ENCODE results near the gene DCDC2C. TPM values are rescaled to one million over a fixed set of nuclear protein-coding genes. Genes with fewer than 3 reads are reported as not detected.

DCDC2C gene
- total RNA-seq, 4 donors from 2014 or later: not detected

DNA sequence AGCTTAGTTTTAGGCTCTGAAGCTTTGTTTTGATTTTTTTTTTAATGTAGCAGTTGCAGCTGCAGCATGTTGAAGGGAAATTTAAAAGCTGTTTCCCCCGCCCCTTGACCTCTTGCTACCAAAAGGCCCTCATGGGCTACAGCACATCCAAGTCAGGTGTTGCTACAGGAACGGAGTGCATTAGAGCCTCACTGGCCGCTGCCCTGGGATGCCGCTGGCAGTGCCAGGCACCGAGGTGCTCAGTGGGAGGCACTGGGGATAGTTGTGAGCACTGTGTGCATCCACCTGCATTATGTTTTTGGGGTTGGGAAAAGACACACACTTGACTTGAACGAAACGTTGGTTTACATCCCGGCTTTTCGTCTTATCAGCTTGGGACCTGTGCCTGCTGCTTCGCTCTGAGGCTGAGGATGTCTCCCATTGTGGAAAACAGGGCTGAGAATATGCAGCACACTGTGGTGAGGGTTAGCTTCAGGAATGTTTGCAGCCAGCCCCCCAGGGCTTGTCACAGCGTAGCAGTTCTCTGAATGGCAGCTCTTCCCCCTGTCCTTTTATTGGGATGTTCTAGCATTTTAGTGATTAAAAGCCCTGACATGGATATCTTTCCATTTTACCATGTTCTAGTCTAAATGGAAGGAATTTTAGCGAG is 24.1 kb downstream of the DCDC2C start:
- no peak for DNase-seq
- TF ChIP-seq, protein P1, sequence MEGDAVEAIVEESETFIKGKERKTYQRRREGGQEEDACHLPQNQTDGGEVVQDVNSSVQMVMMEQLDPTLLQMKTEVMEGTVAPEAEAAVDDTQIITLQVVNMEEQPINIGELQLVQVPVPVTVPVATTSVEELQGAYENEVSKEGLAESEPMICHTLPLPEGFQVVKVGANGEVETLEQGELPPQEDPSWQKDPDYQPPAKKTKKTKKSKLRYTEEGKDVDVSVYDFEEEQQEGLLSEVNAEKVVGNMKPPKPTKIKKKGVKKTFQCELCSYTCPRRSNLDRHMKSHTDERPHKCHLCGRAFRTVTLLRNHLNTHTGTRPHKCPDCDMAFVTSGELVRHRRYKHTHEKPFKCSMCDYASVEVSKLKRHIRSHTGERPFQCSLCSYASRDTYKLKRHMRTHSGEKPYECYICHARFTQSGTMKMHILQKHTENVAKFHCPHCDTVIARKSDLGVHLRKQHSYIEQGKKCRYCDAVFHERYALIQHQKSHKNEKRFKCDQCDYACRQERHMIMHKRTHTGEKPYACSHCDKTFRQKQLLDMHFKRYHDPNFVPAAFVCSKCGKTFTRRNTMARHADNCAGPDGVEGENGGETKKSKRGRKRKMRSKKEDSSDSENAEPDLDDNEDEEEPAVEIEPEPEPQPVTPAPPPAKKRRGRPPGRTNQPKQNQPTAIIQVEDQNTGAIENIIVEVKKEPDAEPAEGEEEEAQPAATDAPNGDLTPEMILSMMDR (IDR thresholded peaks at IDR 0.05): no peak
- TF ChIP-seq POLR2A (IDR thresholded peaks at IDR 0.05): no peak
- no peaks in the 10 kb centered on the region for H3K27me3 ChIP-seq
- H3K36me3 ChIP-seq: no peaks in the 10 kb centered on the region
- no peaks in the 10 kb centered on the region for H3K4me1 ChIP-seq
- no peaks in the 10 kb centered on the region for H3K9me3 ChIP-seq
- H3K27ac ChIP-seq: no peak overlapping the region
- no peak overlapping the region for H3K4me3 ChIP-seq

DNA sequence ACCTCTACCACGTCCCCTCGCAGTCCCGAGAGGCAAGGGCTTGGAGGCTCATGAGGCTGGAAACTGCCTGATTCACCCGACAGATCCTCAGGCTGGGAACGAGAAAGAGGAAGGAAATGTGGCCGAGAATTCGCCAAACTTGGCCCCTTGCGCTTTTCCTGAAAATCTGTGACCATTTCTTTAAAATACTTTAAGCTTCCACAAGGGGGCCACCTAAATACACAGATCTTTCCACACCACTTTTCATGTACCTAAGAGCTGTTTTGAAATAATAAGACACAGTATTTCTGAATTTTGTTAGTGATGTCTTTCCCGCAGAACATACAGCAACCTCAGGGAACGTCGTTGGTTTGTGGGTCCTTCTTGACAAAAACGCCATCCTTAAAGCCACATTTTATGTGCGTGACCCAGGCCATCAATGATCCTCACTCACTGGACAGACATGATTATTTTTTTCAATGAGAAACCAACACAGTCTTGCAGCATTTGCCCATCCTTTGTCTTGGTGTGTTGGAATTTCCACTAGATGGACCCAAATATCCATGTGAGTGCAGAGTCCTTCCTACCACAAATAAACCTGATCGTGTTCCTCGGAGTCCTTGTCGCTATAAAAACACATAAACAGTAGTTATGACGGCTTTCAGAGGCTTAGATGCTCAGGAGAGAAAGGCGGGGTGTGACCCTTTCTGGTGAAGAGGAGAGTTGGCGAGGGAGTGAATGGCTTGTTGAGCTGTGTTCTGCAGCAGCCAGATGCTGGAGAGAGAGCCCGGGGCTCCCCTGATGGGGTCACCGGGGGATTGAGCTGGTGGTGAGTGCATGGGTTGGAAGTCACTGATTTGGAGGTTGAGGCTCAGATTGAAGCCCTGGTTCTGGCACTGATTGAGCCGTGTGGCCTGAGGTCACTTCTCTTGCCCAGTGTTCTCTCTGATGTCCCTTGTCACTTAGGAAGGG is 25.0 kb downstream of the DCDC2C start:
- DNase-seq: no peak
- H3K27me3 ChIP-seq: no peaks in the 10 kb centered on the region
- no peaks in the 10 kb centered on the region for H3K4me1 ChIP-seq
- H3K27ac ChIP-seq: no peak overlapping the region
- no peak overlapping the region for H3K4me3 ChIP-seq
- H3K36me3 ChIP-seq: no peaks in the 10 kb centered on the region
- TF ChIP-seq, protein P1 (IDR thresholded peaks at IDR 0.05): peak; percentile 3 to 48 (median 40)
- no peak for TF ChIP-seq POLR2A (IDR thresholded peaks at IDR 0.05)
- H3K9me3 ChIP-seq: no peaks in the 10 kb centered on the region

DNA sequence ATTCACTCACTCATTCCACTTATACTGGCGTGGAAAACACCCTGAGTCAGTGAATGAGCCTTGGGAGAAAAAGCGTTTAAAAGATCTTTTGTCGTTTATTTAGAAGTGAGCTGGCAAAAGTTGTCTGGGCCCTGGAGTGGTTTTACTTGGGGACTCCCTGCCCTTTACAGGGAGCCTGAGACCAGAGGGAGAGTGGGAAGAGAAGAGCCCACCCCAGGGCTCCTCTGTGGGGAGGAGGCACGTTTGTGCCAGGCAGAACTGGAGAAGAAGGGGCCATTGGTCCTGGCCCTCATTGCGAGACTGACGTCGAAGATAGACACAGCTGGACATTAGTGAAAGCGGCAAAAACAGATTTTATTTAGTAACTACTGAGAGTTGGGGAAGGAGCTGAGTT is 25.7 kb downstream of the DCDC2C start:
- Histone ChIP-seq H3K36me3 (no peaks in the 10 kb centered on the region), H3K27me3 (no peaks in the 10 kb centered on the region), H3K4me1 (no peaks in the 10 kb centered on the region), H3K9me3 (no peaks in the 10 kb centered on the region), H3K27ac (no peak overlapping the region), H3K4me3 (no peak overlapping the region)
- TF ChIP-seq, protein P1 (IDR thresholded peaks at IDR 0.05): no peak
- no peak for TF ChIP-seq POLR2A (IDR thresholded peaks at IDR 0.05)
- no peak for DNase-seq

DNA sequence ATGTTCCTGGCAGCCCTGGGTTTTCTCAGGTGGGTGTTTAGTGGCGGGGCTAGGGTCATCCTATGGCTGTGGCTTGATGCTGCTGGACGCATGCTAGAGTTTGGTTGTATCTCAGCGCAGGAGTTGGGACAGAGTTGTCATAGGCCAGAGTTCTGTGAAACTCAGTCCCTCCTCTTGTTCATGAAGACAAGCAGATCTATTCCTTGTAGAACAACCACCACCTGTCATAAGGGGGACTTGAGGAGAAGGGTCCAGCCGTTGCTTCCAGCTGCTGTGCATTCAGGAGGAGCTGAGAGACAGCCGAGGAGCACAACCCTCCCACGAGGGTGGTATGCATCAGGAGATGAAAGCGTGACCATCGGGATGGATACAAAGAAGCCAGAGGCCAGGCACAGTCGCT is 26.4 kb downstream of the DCDC2C start:
- no peaks in the 10 kb centered on the region for H3K36me3 ChIP-seq
- H3K4me1 ChIP-seq: no peaks in the 10 kb centered on the region
- H3K27me3 ChIP-seq: no peaks in the 10 kb centered on the region
- H3K4me3 ChIP-seq: no peak overlapping the region
- H3K9me3 ChIP-seq: no peaks in the 10 kb centered on the region
- no peak for DNase-seq
- H3K27ac ChIP-seq: no peak overlapping the region
- TF ChIP-seq, protein P1 (IDR thresholded peaks at IDR 0.05): no peak
- no peak for TF ChIP-seq POLR2A (IDR thresholded peaks at IDR 0.05)

DNA sequence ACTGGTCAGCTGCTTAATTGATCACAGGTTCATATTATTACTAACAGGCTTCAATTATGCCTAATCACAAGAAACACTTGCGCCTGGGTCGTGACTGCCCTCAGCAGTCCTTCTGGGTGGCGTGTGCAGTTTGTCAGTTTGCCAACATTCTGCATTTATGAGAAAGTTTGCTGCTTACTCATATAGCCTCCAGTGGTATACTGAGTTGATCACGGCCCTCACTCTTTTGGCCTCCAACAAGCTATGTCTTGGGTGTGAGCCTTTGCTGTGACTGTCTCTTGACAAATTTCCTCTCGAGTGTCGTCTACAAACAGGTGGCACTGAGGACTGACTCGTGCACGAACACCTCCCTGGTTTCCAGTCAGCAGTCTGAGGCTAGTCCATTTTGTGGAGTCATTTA is 27.3 kb downstream of the DCDC2C start:
- TF ChIP-seq, protein P1 (IDR thresholded peaks at IDR 0.05): no peak
- TF ChIP-seq POLR2A (IDR thresholded peaks at IDR 0.05): no peak
- H3K4me3 ChIP-seq: no peak overlapping the region
- H3K36me3 ChIP-seq: no peaks in the 10 kb centered on the region
- no peak for DNase-seq
- H3K27ac ChIP-seq: no peak overlapping the region
- H3K27me3 ChIP-seq: no peaks in the 10 kb centered on the region
- no peaks in the 10 kb centered on the region for H3K4me1 ChIP-seq
- no peaks in the 10 kb centered on the region for H3K9me3 ChIP-seq
